Natural killer cell treated with Interleukin-12 subunit alpha and Interleukin-12 subunit beta and Interleukin-15 and Interleukin-18, amount 100 ng/mL, for 72 hours (primary cell): ENCODE data around the gene CACNA1S. TPM values are rescaled to one million over a fixed set of nuclear protein-coding genes. Genes with fewer than 3 reads are reported as not detected.

Experiments used
- ATAC-seq, 2 donors: fragments of 150-1000 bp; cut with Tn5 transposase in 1 of 2; sonication (Bioruptor Pico), chemical (Tn5 transposase) in 1 of 2; 2 replicates each; pipeline ENCODE4 v1.10.0; 2021
- DNase-seq: peaks from one replicate; pipeline ENCODE4 v3.0.0; 2022; ENCODE audit warnings: low spot score
- H3K27ac Mint-ChIP-seq, 2 donors: 1 replicate in 1 of 2; 2 replicates in 1 of 2; pipeline ENCODE4 v1.8.0; 2022; ENCODE audit warnings: mixed read lengths in 2 of 2, mild to moderate bottlenecking in 1 of 2, moderate library complexity in 1 of 2
- H3K27me3 Mint-ChIP-seq, 2 donors: 1 replicate in 1 of 2; 2 replicates in 1 of 2; pipeline ENCODE4 v1.8.0; 2022; ENCODE audit warnings: mixed read lengths in 2 of 2
- H3K36me3 Mint-ChIP-seq: one replicate; pipeline ENCODE4 v1.8.0; 2022; ENCODE audit warnings: mixed read lengths
- H3K4me1 Mint-ChIP-seq, 2 donors: 1 replicate in 1 of 2; 2 replicates in 1 of 2; pipeline ENCODE4 v1.8.0; 2022; ENCODE audit warnings: low read depth in 2 of 2, mixed read lengths in 2 of 2, mild to moderate bottlenecking in 1 of 2
- H3K4me3 Mint-ChIP-seq: one replicate; pipeline ENCODE4 v1.8.0; 2022; ENCODE audit warnings: mixed read lengths
- H3K9me3 Mint-ChIP-seq: 2 replicates; pipeline ENCODE4 v1.8.0; 2022; ENCODE audit warnings: mixed read lengths
- total RNA-seq, 2 donors: library from RNA; stranded (reverse); gene quantifications; one replicate each; pipeline ENCODE4 v1.2.3, GENCODE V29; 2022

Gene CACNA1S
- total RNA-seq, 2 donors from 2014 or later: not detected

GRCh38 chr1:201104141-201104540 lies 8.1 kb downstream of the CACNA1S start:
- H3K4me1 Mint-ChIP-seq: no peaks in the 10 kb centered on the region
- DNase-seq (no peak), ATAC-seq (no peak)
- H3K27me3 Mint-ChIP-seq: peaks cover 0 to 5% of the 10 kb centered on the region in 2 donors
- no peaks in the 10 kb centered on the region for H3K9me3 Mint-ChIP-seq
- no peaks in the 10 kb centered on the region for H3K36me3 Mint-ChIP-seq
- H3K4me3 Mint-ChIP-seq: no peak overlapping the region
- no peak overlapping the region for H3K27ac Mint-ChIP-seq

GRCh38 chr1:201103666-201104065 lies 8.6 kb downstream of the CACNA1S start:
- H3K4me1 Mint-ChIP-seq: no peaks in the 10 kb centered on the region
- no peaks in the 10 kb centered on the region for H3K9me3 Mint-ChIP-seq
- no peaks in the 10 kb centered on the region for H3K36me3 Mint-ChIP-seq
- no peak overlapping the region for H3K4me3 Mint-ChIP-seq
- no peak for ATAC-seq
- no peak for DNase-seq
- H3K27me3 Mint-ChIP-seq: peaks cover 0 to 5% of the 10 kb centered on the region in 2 donors
- H3K27ac Mint-ChIP-seq: no peak overlapping the region

GRCh38 chr1:201100169-201100930 lies 11.9 kb downstream of the CACNA1S start:
- ATAC-seq: no peak
- H3K27me3 Mint-ChIP-seq: peaks cover 0 to 14% of the 10 kb centered on the region in 2 donors
- H3K4me3 Mint-ChIP-seq: no peak overlapping the region

GRCh38 chr1:201098992-201099677 lies 13.1 kb downstream of the CACNA1S start:
- Mint-ChIP-seq H3K9me3 (no peaks in the 10 kb centered on the region), H3K27ac (no peak overlapping the region), H3K4me1 (no peaks in the 10 kb centered on the region), H3K36me3 (no peaks in the 10 kb centered on the region), H3K4me3 (no peak overlapping the region), H3K27me3 (peaks cover 0 to 14% of the 10 kb centered on the region in 2 donors)
- ATAC-seq: peak in 1 of 2 donors; percentile 18
- no peak for DNase-seq

More at GRCh38 chr1:201100169-201100930, 11.9 kb downstream of the CACNA1S start:
- Mint-ChIP-seq H3K27ac (no peak overlapping the region), H3K36me3 (no peaks in the 10 kb centered on the region), H3K4me1 (no peaks in the 10 kb centered on the region), H3K9me3 (no peaks in the 10 kb centered on the region)
- no peak for DNase-seq

- no peaks in the 10 kb centered on the region for H3K4me1 Mint-ChIP-seq
- H3K9me3 Mint-ChIP-seq: no peaks in the 10 kb centered on the region
- H3K27ac Mint-ChIP-seq: no peak overlapping the region
- peak in 1 of 2 donors; percentile 22 for ATAC-seq
- no peak for DNase-seq
- no peak overlapping the region for H3K4me3 Mint-ChIP-seq
- peaks cover 6 to 13% of the 10 kb centered on the region in 2 donors for H3K27me3 Mint-ChIP-seq
- no peaks in the 10 kb centered on the region for H3K36me3 Mint-ChIP-seq
Observed at GRCh38 chr1:201096977-201097856, 15.0 kb downstream of the CACNA1S start.

GRCh38 chr1:201096041-201096461 lies 16.2 kb downstream of the CACNA1S start:
- DNase-seq (no peak), ATAC-seq (no peak)
- Mint-ChIP-seq H3K4me3 (no peak overlapping the region), H3K4me1 (no peaks in the 10 kb centered on the region), H3K27me3 (peaks cover 8 to 13% of the 10 kb centered on the region in 2 donors), H3K27ac (no peak overlapping the region), H3K36me3 (no peaks in the 10 kb centered on the region), H3K9me3 (no peaks in the 10 kb centered on the region)

GRCh38 chr1:201095581-201095980 lies 16.6 kb downstream of the CACNA1S start:
- ATAC-seq: no peak
- H3K27me3 Mint-ChIP-seq: peaks cover 8 to 13% of the 10 kb centered on the region in 2 donors

GRCh38 chr1:201094832-201095231 lies 17.4 kb downstream of the CACNA1S start:
- H3K9me3 Mint-ChIP-seq: no peaks in the 10 kb centered on the region
- DNase-seq: no peak
- no peak overlapping the region for H3K4me3 Mint-ChIP-seq
- H3K27me3 Mint-ChIP-seq: peaks cover 8 to 13% of the 10 kb centered on the region in 2 donors
- peak in 1 of 2 donors; percentile 48 for ATAC-seq
- H3K36me3 Mint-ChIP-seq: no peaks in the 10 kb centered on the region
- no peak overlapping the region for H3K27ac Mint-ChIP-seq
- H3K4me1 Mint-ChIP-seq: no peaks in the 10 kb centered on the region

More at GRCh38 chr1:201095581-201095980, 16.6 kb downstream of the CACNA1S start:
- no peaks in the 10 kb centered on the region for H3K4me1 Mint-ChIP-seq
- H3K36me3 Mint-ChIP-seq: no peaks in the 10 kb centered on the region
- no peak for DNase-seq
- H3K27ac Mint-ChIP-seq: no peak overlapping the region
- no peak overlapping the region for H3K4me3 Mint-ChIP-seq
- H3K9me3 Mint-ChIP-seq: no peaks in the 10 kb centered on the region

GRCh38 chr1:201093962-201094361 lies 18.3 kb downstream of the CACNA1S start:
- no peak overlapping the region for H3K27ac Mint-ChIP-seq
- H3K4me1 Mint-ChIP-seq: no peaks in the 10 kb centered on the region
- H3K27me3 Mint-ChIP-seq: peaks cover 8 to 11% of the 10 kb centered on the region in 2 donors
- DNase-seq (no peak), ATAC-seq (no peak)
- H3K36me3 Mint-ChIP-seq: no peaks in the 10 kb centered on the region
- H3K9me3 Mint-ChIP-seq: no peaks in the 10 kb centered on the region
- H3K4me3 Mint-ChIP-seq: no peak overlapping the region

- Mint-ChIP-seq H3K4me3 (no peak overlapping the region), H3K9me3 (no peaks in the 10 kb centered on the region), H3K27me3 (peaks cover 8 to 11% of the 10 kb centered on the region in 2 donors), H3K27ac (no peak overlapping the region), H3K4me1 (no peaks in the 10 kb centered on the region), H3K36me3 (no peaks in the 10 kb centered on the region)
- no peak for DNase-seq
- no peak for ATAC-seq
Observed at GRCh38 chr1:201093561-201093960, 18.7 kb downstream of the CACNA1S start.

- Mint-ChIP-seq H3K27me3 (peaks cover 13 to 15% of the 10 kb centered on the region in 2 donors), H3K4me1 (no peaks in the 10 kb centered on the region), H3K9me3 (no peaks in the 10 kb centered on the region), H3K36me3 (no peaks in the 10 kb centered on the region), H3K4me3 (no peak overlapping the region), H3K27ac (no peak overlapping the region)
- no peak for ATAC-seq
- DNase-seq: no peak
Observed at GRCh38 chr1:201092738-201093137, 19.5 kb downstream of the CACNA1S start.

GRCh38 chr1:201091256-201091655 lies 21.0 kb downstream of the CACNA1S start:
- Mint-ChIP-seq H3K27ac (no peak overlapping the region), H3K36me3 (no peaks in the 10 kb centered on the region), H3K27me3 (peaks cover 9 to 16% of the 10 kb centered on the region in 2 donors), H3K4me1 (no peaks in the 10 kb centered on the region), H3K4me3 (no peak overlapping the region), H3K9me3 (no peaks in the 10 kb centered on the region)
- ATAC-seq (peak in 1 of 2 donors; percentile 25), DNase-seq (no peak)

GRCh38 chr1:201090541-201090940 lies 21.7 kb downstream of the CACNA1S start:
- Mint-ChIP-seq H3K27ac (no peak overlapping the region), H3K4me1 (peaks cover 0 to 3% of the 10 kb centered on the region in 2 donors), H3K9me3 (no peaks in the 10 kb centered on the region), H3K4me3 (no peak overlapping the region), H3K27me3 (peaks cover 9 to 16% of the 10 kb centered on the region in 2 donors), H3K36me3 (no peaks in the 10 kb centered on the region)
- no peak for DNase-seq
- ATAC-seq: no peak
